Ishikawa (cell line): ENCODE data around the gene ZC2HC1B.

Source experiments
- CEBPB ChIP-seq: IDR thresholded peaks from 2 replicates; pipeline ENCODE4 v1.6.1; 2012
- CREB1 ChIP-seq: IDR thresholded peaks from 2 replicates; pipeline ENCODE4 v1.6.1; 2012; ENCODE audit warnings: low read depth
- EGR1 ChIP-seq: IDR thresholded peaks from 2 replicates; pipeline ENCODE4 v1.6.1; 2012
- EP300 ChIP-seq: IDR thresholded peaks from 2 replicates; pipeline ENCODE4 v1.6.1; 2012; ENCODE audit warnings: borderline replicate concordance
- FOXM1 ChIP-seq: IDR thresholded peaks from 2 replicates; pipeline ENCODE4 v1.6.1; 2012; ENCODE audit warnings: low read depth, borderline replicate concordance
- MAX ChIP-seq: IDR thresholded peaks from 2 replicates; pipeline ENCODE4 v1.6.1; 2012
- NFIC ChIP-seq: IDR thresholded peaks from 2 replicates; pipeline ENCODE4 v1.6.1; 2012
- RAD21 ChIP-seq: IDR thresholded peaks from 2 replicates; pipeline ENCODE4 v1.6.1; 2012; ENCODE audit warnings: low read depth
- REST ChIP-seq: IDR thresholded peaks from 2 replicates; pipeline ENCODE4 v1.6.1; 2012; ENCODE audit warnings: low read depth, mild to moderate bottlenecking
- TAF1 ChIP-seq: IDR thresholded peaks from 2 replicates; pipeline ENCODE4 v1.6.1; 2012; ENCODE audit warnings: low read depth, mild to moderate bottlenecking
- TCF12 ChIP-seq: IDR thresholded peaks from 2 replicates; pipeline ENCODE4 v1.6.1; 2012; ENCODE audit warnings: low read depth
- TEAD4 ChIP-seq: IDR thresholded peaks from 2 replicates; pipeline ENCODE4 v1.6.1; 2012
- USF1 ChIP-seq: IDR thresholded peaks from 2 replicates; pipeline ENCODE4 v1.6.1; 2012
- YY1 ChIP-seq: IDR thresholded peaks from 2 replicates; pipeline ENCODE4 v1.6.1; 2012; ENCODE audit warnings: low read depth
- ZBTB7A ChIP-seq: IDR thresholded peaks from 2 replicates; pipeline ENCODE4 v1.6.1; 2012; ENCODE audit warnings: low read depth

The ZC2HC1B gene

GRCh38 chr6:143896126-143896860, 32.0 kb downstream of the ZC2HC1B start:
- TF ChIP-seq RAD21 (no peak), YY1 (no peak), ZBTB7A (no peak), EGR1 (no peak), TCF12 (no peak), USF1 (no peak), CREB1 (no peak), MAX (no peak), EP300 (no peak)

GRCh38 chr6:143900358-143900757, 36.1 kb downstream of the ZC2HC1B start:
- TF ChIP-seq CREB1 = no peak
- TF ChIP-seq REST = no peak
- no peak for TF ChIP-seq YY1
- no peak for TF ChIP-seq RAD21
- no peak for TF ChIP-seq NFIC
- no peak for TF ChIP-seq TEAD4

- no peak for TF ChIP-seq TEAD4
- no peak for TF ChIP-seq NFIC
- no peak for TF ChIP-seq ZBTB7A
- no peak for TF ChIP-seq USF1
- no peak for TF ChIP-seq YY1
- no peak for TF ChIP-seq EP300
- no peak for TF ChIP-seq EGR1
- TF ChIP-seq TAF1 = no peak
- TF ChIP-seq FOXM1 = no peak
- no peak for TF ChIP-seq MAX
- no peak for TF ChIP-seq CEBPB
- TF ChIP-seq REST = no peak
- TF ChIP-seq RAD21 = no peak
- no peak for TF ChIP-seq TCF12
- no peak for TF ChIP-seq CREB1
These were observed 37.8 kb downstream of the ZC2HC1B start for GRCh38 chr6:143901885-143902750.

- TF ChIP-seq CEBPB = no peak
- TF ChIP-seq FOXM1 = no peak
- TF ChIP-seq RAD21 = no peak
- no peak for TF ChIP-seq USF1
- no peak for TF ChIP-seq CREB1
- no peak for TF ChIP-seq EGR1
- TF ChIP-seq NFIC = no peak
- no peak for TF ChIP-seq TAF1
- TF ChIP-seq EP300 = no peak
- no peak for TF ChIP-seq TEAD4
- no peak for TF ChIP-seq REST
- TF ChIP-seq TCF12 = no peak
- no peak for TF ChIP-seq YY1
- TF ChIP-seq ZBTB7A = no peak
- no peak for TF ChIP-seq MAX
These were observed 38.6 kb downstream of the ZC2HC1B start for GRCh38 chr6:143902827-143903226.
